Epithelial cell of prostate (primary cell): Measurements from ENCODE around the gene ZBP1.
A peak's percentile ranks its signal among the peaks of the same experiment; 100 is the strongest.

Experiments
- DNase-seq: peaks from one replicate; pipeline ENCODE4 v3.0.0-alpha.2; 2011; ENCODE audit warnings: low read depth, low spot score
- H3K27ac ChIP-seq: fragments of 450-650 bp; 2 replicates; pipeline ENCODE4 v1.5.1; 2017; ENCODE audit warnings: mild to moderate bottlenecking

Gene ZBP1

DNA sequence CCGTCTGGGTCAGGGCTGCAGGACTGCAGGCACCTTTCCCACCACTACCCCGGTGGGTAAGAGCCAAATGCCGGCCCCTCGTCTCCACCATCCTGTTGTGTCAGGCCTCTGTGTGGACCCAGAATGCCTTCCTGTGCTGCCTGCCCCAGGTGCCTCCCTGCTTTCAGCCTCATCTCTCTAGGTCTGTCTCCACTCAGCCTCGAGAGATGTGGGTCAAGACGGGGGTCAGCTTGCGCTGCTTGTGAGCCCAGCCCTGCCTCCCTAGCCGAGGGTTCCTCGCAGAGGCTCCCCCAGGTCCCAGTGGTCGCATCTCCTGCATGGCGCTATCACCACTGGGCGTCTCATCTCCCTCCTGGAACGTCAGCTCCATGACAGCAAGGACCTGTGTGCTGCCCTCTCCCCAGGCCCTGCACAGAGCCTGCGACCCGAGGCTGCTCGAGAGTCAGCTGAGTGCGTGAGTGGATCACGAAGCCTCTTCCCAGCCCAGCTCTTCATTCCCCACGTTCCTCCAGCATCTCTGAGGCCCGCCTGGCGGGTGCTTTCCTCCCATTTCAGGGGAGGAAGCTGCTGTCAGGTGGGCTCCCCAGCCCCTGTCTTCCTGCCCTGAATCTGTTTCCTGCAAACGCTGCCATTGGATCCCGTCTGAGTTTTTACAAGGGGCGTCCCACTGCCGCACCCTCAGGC lies 38.7 kb upstream of the ZBP1 start:
- peak overlapping the region; percentile 60 for H3K27ac ChIP-seq
- no peak for DNase-seq

DNA sequence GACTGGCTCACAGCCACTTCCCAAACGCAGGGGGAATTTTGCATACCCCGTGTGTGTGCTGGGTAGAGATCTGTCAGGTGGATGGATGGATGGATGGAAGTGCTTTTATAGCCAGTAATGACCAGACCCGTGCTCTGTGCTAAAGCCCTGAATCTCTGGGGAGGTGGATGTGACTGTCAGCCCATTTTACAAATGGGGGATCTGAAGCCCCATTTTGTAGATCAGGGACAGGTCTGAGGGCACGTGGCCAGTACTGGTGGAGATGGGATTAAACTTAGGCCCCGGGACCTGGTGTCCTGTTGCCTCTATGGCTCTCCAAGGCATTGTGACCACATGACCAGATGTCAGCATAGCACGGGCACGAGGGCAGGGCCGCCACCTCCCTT lies 38.2 kb upstream of the ZBP1 start:
- H3K27ac ChIP-seq, result peak overlapping the region; percentile 60
- DNase-seq, result no peak

DNA sequence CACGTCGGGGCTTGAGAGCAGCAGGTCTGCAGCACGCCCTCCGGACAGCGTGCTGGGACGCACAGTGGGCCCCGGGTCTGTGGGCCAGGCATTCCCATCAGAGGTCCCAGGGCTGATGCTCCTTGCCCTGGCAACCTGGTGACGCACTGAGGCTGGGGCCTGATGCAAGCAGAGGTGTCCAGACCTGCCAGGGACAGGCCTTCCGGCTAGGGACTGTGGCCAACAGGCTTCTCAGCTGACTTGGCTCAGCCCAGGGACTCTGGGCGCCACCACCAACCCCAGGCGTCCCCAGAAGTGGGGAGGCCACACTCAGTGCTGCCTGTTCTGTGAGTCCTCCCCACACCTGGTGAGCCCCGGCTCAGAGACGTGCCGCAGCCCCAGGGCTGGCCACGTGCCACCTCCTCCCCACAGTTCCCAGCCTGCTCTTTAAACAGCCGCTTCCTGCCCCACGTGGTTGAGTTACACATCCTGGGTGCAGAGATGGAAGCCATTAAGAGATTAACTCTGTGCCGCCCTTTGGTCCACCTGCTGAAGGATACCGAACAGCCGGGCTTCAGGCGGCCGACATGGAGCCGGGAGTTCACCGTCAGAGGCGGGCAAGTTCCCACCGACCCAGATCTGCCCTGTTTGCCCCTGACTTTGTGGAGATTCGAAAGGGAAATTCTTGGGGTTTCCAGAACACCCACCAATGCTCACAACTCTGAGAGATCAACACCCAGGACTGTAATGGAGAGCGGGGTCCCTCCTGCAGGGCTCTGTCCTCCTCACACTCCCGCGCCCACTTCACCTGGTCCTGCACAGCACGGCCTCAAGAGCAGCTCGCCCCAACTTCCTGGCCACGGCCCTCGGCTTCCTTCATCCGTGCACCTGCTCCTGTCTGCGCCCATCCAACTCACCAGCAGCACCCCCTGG lies 37.6 kb upstream of the ZBP1 start:
- peak; percentile 44 for DNase-seq
- H3K27ac ChIP-seq, result peak overlapping the region; percentile 60

DNA sequence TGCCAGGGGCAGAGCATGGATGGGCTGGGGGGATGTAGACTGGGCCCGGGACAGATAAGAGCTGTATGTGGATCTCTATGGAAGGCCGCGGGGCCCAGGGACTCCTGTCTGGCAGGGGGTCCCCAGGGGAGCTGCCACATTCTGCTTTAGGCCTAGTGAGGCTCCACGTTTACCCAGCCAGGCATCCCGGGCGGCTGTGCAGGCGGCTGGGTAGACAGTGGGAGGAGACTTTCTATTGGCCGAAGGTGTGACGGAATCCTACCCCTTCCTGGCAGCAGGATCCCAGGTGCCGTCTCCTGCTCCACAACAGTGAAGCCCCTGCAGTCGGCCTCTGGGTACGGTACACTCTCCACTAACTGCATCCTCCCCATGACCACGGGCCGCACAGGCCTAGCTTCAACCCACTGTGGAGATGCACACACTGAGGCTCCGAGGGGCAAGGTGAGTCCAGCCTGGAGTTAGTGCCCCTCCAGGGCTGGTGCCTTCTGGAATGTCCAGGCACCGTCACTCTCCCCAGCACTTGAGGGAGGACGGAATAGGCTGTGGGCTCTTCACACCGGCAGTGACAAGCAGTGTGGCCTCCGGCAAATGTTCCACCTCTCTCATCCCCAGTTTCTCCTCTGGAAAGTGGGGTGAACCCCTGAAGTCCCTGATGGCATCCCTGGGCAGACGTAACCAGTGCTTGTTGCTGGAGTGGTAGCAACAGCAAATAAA lies 36.8 kb upstream of the ZBP1 start:
- H3K27ac ChIP-seq, result peak overlapping the region; percentile 60
- DNase-seq, result no peak

DNA sequence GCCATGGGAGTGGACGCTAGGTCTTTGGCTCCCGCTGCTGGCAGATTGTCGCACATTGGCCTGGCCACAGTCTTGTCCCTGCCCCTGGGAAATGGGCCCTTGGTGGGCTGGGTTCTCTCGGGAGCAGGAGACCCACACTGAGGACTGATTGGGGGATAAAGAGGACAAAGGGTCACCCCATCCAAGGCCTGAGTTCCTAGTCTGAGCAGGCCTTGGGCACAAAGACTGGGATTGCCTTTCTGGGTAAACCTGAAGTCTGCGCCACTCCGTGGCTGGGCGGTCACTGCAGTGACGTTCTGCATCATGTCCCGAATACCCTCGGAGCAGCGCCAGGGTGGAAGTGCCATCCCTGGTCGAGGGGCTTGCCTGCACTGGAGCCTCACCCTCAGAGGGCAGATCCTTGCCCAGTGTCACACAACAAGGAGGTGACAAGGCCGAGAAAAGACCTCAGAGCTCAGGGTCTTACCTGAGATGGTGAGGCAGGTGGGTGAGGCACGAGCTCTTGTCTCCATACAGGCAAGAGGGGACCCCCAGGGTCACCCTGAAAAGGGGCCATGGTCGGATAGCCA lies 36.1 kb upstream of the ZBP1 start:
- peak overlapping the region; percentile 60 for H3K27ac ChIP-seq
- no peak for DNase-seq

DNA sequence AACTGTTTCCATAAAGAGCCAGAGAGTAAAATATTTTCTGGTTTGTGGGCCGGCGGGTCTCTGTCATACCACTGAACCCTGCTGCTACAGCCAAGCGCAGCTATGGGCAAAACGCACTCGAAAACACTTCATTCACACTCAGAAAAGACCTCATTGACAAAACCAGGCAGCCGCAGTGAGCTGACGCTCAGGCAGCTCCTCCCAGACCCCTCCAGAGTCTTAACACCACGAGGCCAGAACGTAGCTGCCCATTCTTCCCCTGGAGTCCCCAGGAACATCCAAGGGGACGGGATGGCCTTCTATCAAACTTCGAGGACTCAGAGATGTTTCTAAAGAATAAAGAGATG lies 35.6 kb upstream of the ZBP1 start:
- H3K27ac ChIP-seq, result peak overlapping the region; percentile 60
- DNase-seq, result no peak

DNA sequence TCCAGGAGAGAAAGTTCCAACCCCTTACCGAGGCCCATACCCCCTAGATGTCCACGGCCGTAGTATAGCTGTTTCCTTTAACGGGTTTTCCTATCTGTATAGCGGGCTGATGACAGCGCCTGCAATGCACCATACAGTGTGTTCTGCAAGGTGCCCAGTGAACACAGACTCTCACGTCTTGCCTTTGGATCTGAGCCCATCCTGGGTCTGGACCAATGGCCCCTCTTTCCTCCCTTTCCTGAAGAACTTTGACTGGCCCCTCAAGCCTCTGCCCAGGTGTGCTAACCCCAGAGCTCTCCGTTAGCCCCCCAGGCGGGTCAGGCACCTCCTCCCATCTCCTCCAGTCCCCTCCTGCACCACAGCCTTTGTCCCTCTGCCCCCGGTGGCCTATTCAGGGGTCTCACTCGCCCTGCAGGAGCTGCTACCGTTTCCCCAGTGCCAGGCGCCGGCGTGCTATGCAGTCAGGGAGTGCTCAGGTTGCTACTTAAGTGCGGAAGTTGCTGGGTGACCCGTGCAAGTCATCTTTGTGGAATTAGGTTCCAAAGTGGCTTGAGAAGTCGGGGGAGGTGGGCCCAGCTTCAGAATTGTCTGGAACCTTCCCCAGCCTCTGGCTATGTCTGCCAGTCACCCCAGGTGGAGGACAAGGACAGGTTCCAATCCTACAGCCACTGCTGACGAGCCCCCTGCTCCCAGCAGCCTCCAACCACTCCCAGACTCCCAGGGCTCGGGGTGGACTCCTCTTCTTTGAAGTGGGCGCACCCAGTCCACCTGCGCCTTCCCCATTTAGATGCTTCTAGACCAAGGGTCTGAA lies 35.0 kb upstream of the ZBP1 start:
- H3K27ac ChIP-seq, result no peak overlapping the region
- DNase-seq, result no peak

DNA sequence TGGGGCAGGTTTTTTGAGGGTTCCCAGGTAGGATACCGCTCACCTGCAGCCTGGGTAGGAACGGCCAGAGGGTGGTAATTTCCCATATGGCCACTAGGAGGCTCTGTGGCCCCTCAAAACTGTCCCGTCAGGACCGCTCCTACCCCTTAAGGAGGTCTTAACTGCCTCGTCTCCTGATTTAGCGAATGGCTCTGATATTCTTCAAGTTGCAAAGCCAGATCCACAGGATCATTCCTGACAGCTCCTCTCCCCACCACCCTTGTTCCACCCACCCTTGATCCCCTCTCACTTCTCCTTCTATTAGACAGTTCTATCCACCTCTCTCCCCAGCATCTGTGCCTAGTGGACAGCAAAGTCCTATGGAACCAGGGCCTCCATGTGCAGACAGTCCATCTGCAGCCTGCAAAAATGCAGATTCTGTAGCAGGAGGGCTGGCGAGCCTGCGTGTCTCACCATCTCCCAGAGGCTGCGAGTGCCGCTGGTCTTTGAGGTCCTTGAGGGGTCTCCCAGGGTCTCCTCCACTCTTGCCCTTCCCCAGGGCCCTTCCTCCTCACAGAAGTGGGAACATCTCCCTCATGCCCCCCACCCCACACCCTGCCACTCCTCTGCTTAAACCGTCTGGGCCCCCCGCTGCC lies 34.3 kb upstream of the ZBP1 start:
- H3K27ac ChIP-seq, result no peak overlapping the region
- DNase-seq, result no peak

DNA sequence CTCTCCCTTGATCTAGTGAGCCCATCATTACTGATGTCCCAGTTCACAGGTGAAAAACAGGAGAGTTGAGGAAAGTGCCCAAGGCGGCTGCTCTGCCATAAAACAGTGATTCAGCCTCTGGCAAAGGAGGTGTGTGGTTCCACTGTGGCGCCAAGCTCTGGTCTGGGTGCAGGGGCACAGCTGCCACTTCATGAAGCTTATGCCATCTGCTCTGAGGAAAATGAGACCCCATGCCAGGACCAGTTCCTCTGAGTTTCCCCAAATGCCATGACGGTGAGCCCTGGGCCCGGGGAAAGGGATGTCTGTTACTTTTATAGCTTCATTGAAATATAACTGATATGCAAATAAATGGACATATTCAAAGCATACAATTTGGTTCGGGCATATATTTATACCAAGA lies 33.7 kb upstream of the ZBP1 start:
- no peak for DNase-seq
- no peak overlapping the region for H3K27ac ChIP-seq

DNA sequence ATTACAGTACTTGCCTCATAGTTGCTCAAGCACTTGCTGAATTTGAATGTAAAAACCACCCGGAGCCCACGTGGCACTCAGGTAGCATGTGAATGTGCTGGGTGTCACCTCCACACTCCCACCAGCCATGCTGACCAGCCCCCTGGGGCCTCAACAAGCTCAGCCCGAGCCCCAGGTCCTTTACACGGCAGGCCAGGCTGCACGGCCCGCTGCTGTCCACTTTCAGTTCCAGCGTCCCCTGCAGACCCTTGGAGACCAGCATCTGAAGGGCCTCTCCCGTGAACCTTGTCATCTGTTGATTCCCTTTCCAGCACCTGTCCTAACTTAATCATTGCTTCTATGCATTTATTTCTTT lies 33.3 kb upstream of the ZBP1 start:
- no peak for DNase-seq
- no peak overlapping the region for H3K27ac ChIP-seq

DNA sequence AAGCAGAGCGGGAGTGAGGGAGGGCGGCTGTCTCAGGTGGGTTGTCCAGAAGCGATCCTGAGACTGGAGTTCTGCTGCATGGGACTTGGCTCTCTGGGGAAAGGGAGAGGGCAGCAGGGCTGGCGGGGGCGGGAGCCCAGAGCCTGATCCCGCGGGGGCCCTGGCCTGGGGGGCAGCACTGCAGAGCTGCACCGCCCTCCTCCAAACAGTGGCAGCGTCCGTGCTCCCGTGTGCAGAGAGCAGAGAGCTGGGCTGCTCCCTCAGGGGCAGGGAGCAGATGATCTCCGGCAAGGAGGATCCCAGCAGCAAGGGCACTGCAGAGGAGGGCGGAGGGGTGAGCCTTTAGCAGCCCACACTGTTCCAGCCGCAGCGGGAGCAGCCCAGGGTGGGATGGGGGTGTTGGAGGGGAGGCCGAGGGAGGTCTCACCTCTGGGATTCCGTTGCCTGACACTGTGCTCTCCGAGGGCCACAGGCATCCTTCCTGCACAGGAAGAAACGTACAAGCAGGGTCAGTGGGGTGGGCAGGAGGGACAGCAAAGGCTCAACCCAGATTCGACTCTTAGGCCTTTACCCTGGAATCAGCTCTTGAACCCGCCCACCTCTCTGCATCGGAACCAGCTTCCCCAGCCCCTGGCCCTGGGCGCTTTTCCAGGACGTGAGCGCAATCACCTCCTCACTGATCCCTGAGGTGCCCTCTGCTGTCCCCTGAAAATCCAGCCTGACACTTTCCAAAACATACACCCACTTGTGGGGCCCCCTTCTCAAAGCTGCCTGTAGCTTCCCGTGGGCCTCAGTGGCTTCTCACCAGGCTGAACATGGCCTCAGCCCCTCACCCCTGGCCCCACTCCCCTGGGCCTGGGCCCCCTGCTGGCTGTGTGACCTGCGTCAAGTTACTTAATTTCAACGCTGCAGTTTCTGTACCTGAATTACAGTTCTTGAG lies 32.6 kb upstream of the ZBP1 start:
- H3K27ac ChIP-seq, result no peak overlapping the region
- no peak for DNase-seq

DNA sequence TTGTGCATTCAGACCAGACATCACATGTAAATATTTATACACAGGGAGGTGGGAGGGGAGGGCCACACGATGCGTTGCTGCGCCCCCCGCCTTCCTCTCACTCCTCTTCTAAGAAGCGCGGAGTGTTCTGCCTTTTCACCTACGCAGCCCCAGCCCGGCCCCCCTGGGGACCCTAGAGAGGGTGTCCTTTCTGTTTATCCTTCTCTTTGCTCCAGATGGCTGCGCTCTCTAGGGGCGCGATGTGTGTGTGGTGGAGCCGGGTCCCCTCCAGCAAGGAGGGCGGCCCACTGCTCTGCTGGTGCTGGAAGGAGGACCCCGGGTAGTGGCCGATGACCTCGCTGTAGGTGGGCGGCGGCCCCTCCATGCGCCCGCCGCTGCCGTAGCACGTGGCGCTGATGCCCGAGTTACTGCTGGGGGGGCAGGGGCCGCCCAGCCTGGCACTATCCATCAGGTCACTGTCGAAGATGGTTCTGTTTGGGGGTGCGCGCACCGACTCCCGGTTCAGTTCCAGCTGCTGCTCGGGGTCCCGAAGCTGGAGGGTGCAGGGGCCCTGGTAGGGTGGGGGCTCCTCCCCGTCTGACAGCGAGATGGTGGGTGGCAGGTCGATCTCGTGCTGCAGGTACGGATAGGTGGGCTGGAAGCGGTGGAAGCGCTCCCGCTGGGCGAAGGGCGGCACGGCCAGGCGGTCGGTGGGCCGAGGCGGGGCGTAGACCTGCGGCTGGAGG lies 31.8 kb upstream of the ZBP1 start:
- DNase-seq, result no peak
- no peak overlapping the region for H3K27ac ChIP-seq

DNA sequence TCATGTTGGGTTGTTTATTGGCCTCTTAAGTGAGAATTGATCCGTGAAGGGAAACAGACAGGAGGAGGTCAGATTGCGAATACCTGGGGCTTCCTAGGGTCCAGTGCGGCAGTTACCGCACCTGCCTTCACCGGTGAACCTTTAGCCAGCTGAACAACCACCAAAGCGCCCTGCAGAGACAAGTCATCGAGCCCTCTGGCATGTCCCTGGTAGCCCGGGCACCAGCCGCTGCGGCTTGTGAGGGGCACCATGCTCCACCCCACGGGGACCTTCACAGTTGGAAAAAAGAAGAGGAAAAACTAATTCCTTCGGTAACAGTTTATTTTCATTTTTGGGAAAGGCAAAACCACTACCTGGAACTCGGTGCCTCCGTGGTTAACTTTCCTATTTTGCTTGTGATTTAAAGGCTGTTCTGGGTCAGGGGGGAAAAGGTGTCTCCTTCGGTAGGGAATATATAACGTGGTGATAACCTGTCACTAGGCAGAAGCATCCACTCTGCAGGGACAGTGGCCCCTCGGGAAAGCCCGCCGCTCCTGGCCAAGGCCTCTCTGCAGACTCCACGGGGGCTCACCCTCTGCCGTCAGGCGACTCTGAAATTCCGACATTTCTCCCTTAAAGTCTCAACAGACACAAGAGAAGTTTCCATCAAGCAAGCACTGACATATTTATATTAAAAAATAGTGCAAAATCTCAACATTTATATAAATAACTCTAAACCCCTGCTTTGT lies 30.7 kb upstream of the ZBP1 start:
- H3K27ac ChIP-seq, result no peak overlapping the region
- DNase-seq, result no peak

DNA sequence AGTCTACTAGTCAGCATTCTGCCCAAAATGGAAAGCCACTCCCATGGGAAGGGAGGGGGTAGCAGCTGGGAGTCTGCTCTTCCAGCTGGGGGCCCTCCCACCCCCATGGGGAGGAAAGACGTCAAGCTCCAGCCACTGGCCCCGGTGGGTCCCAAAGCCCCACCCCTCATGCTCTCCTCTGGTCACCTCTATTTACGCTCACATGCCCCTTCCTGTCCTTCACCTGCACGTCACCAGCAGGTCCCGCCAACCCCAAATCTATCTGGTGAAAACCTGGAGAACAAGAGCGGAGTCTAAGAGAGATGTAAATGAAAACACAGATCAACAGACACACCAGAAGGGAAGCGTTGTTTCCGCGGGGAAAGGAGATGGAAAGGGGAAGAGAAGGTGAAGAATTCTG lies 30.0 kb upstream of the ZBP1 start:
- H3K27ac ChIP-seq, result no peak overlapping the region
- no peak for DNase-seq

DNA sequence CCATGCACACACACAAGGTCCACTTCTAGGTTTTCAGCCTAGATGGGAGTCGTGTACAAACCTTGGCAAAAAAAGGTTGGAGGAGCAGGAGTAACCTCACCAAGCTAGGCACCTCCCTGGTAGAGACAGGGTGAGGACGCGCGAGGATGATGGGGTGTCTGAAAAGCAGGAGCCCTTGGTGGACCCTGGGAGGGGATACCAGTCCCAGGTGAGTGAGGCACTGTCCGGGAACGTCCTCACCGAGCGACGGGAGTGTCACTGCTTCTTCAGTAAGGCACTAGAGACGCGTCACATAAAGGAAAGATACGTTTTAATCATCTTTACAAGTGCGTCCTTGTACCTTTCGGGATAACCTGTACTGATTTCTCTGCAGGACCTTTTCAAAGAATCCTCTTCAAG lies 29.4 kb upstream of the ZBP1 start:
- DNase-seq, result no peak
- no peak overlapping the region for H3K27ac ChIP-seq

DNA sequence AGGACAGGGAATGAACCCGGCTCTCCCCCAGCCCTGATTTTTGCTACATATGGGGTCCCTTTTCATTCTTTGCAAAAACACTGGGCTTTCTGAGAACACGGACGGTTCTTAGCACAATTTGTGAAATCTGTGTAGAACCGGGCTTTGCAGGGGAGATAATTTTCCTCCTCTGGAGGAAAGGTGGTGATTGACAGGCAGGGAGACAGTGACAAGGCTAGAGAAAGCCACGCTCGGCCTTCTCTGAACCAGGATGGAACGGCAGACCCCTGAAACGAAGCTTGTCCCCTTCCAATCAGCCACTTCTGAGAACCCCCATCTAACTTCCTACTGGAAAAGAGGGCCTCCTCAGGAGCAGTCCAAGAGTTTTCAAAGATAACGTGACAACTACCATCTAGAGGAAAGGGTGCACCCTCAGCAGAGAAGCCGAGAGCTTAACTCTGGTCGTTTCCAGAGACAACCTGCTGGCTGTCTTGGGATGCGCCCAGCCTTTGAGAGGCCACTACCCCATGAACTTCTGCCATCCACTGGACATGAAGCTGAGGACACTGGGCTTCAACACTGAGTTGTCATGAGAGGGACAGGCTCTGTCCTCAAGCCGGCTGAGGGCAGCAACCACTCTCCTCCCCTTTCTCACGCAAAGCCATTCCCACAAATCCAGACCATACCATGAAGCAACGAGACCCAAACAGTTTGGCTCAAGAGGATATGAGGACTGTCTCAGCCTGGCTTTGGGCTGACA lies 28.8 kb upstream of the ZBP1 start:
- no peak overlapping the region for H3K27ac ChIP-seq
- DNase-seq, result no peak
